HG02852 (cell line): Measurements from ENCODE around the gene CD93.

ENCODE experiments used
- ATAC-seq: cut with Tn5 transposase; IDR thresholded peaks from one replicate; pipeline ENCODE4 v1.9.1; 2021; ENCODE audit warnings: mild to moderate bottlenecking, moderate library complexity; ENCODE audit not compliant: unreplicated experiment

CD93 gene, protein sequence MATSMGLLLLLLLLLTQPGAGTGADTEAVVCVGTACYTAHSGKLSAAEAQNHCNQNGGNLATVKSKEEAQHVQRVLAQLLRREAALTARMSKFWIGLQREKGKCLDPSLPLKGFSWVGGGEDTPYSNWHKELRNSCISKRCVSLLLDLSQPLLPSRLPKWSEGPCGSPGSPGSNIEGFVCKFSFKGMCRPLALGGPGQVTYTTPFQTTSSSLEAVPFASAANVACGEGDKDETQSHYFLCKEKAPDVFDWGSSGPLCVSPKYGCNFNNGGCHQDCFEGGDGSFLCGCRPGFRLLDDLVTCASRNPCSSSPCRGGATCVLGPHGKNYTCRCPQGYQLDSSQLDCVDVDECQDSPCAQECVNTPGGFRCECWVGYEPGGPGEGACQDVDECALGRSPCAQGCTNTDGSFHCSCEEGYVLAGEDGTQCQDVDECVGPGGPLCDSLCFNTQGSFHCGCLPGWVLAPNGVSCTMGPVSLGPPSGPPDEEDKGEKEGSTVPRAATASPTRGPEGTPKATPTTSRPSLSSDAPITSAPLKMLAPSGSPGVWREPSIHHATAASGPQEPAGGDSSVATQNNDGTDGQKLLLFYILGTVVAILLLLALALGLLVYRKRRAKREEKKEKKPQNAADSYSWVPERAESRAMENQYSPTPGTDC

DNA sequence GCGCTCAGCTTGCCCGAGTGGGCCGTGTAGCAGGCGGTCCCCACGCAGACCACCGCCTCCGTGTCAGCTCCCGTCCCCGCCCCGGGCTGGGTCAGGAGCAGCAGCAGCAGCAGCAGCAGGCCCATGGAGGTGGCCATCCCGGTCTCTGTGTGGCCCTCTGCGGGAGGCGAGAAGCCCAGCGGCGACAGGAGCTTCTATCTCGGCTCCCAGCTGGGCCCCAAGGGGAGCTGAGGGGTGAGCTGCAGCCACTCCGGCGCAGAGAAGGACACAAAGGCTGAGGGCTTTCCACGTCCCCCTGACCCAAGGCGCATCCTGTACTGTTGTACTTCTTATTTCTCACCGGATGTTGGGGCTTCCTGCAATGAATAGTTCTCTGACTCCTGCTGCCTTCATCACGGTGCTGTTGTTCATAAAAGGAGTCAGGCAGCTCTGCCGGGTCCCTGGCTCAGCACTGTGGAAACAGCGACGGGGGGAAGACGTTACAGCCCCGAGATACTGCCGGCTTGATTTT, at the start of gene CD93:
Gene CD93 (minus strand): TSS at position 269 of the 511 bp plus-strand sequence. CDS start 132 bp downstream, at position 137.
- no peak for ATAC-seq

DNA sequence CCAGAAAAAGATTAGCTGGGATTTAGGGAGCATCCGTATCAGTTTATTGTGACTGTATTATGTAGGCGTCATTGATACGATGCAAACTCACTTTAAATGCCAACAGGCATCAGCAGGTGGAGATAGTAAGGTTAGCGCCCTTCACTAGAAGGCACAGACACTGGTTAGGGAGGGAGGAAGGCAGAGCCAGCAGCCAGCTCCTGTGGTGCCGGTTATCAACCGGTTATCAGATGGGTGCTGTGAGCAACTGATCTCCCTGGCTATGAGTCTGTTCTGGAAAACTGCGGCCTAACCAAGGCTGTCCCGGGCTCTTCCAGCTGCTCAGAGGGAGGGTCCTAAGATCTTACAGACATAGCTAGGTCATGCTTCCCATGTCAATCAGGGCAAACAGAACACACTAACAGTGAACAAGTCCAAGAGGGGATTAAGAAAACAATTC, 47.5 kb upstream of the CD93 start:
- no peak for ATAC-seq

DNA sequence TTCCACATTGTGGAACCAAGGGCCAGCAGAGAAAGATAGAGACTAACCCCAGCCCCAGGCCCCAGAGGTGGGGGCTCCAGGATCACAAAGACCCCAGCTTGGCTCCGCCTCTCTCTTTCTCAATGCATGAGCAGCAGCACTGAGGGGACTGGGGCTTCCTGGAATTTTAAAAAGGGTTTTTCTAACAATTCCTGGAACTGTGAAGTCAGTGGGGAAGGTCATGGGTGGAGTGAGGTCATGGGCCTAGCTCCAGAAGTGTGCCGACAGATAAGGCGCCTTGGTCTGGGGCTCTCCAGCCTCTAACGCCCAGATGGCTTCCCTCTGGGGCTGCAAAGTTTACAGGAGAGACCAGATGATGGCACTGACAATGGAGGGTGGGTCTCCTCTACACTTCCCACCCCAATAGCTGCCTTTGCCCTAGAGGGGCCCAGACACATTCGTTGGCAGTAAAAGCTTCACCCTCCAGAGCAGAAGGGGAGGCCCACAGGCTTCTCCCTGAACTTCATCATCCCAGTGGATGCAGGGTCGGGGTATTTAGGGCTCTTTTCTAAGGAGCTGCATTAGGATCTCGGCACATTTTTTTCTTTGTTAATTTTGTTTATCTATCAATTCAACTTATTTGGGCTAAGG, 46.9 kb upstream of the CD93 start:
- no peak for ATAC-seq

DNA sequence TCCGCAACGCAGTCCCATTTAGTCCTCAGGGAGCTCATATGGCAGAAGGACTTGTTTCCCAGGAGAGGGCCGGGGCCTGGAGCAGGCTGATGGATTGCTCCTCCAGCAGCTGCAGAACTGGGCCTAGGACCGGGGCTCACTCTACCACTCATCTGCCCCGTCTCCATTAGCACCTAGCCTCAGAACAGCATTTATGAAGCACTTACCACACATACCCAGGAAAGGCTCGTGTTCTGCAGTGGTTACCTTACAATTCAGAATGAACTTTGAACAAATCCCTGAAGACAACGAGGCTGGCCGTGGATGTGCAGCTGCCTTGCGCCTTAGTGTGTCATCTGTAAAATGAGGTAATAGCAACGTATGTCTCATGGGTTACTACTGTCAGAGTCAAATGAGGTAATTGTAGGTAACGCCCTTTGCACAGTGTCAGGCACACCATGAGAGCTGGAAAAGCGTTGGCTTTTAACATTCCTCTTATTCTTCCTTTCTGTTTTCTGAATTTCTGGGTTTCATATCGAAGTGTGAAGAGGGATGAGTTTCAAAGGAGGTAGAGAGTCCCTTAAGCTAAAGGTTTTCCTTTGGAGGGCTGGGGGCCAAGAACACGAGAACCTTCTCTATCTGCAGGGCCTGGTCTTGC, 46.3 kb upstream of the CD93 start:
- ATAC-seq, result no peak

DNA sequence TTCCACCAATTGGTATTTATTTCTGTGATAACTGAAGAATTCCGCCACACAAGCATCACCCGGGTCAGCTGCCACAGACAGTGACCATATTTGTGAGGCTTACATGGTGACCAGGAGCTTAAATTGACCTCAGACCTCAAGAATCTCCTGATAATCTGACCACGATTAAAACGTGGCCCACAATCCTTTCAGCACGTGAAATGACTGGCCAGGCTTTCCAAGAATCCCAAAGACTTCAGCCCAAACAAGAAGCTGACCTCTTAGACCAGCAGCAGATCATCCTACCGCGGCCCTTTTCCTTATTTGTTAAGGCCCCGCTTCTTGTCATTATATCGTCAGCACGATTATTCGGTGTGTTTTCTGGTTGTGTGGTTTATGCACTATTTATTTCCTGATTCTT, 45.6 kb upstream of the CD93 start:
- no peak for ATAC-seq

DNA sequence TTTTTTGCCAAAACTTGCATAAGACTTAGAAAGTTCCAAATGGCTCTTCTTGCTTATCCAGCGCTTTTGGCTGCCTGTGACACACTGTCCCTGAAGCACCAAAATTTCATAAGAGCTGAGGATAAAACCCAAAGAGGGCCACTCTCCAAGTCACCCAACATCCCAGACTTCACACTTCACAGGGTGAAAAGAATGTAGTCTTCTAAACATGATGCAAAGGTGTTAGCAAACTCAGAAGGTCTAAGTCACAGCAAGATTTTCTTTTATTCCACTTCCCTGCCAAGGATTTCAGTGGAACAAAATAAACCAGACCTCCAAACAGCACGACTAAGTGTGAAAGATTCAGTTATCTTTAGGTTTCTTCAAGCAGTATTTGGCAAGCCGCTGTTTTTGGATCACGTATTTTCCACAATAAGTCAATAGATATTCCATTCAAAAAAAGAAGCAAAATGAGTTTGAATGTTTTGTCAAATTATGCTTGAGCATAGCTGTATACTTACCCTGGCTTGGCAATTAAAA, 44.6 kb upstream of the CD93 start:
- no peak for ATAC-seq

DNA sequence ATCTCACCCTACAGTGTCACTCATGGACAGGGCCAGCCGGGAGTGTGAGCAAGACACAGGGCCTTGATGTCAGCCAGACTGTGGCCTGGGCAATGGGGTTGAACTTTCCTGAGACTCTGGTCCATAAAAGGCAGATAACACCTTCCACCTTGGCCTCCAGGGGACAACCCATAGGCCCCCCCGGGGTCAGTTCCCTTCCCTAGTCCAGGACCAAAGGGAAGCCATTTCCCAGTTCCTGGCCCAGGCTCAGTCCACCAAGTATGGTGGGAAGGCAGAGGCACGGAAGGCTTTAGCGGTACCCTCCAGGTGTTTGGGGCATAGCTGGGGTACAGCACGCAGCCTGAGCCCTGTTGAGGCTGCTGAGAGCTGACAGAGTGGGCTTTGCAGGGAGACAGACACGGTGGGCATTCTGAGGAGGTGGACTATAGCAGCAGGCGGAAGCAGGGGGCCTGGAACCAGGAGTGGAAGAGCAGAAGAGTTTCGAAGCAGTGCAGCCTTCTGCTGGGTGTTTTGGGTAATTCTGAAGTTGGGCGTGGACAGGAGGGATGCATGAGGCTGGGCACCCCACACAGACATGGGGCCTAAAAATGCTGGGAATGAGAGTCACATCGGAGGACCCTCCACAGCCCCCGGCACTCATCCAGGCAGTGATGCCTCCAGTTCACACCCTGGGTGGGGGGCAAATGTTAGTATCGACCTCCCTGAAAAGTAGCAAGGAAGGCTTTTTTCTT, 43.9 kb upstream of the CD93 start:
- ATAC-seq, result no peak

DNA sequence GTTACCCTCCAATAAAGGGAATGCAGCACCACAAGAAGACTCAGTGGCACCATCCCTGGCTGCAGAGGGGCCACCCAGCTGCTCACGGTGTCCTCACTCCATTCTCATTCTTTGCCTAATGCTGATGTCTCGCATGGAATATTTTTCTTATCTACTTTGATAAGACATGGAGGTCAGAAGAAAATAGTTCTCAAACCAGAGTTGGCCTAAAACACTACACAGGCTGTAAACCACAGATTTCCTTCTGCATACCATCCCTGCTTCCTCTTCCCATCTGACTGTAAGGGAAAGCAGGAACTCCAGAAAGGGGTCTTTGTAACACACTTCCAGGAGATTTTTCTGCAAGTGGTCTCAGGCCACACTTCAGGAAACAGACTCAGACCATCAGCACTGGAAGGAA, 43.1 kb upstream of the CD93 start:
- no peak for ATAC-seq

DNA sequence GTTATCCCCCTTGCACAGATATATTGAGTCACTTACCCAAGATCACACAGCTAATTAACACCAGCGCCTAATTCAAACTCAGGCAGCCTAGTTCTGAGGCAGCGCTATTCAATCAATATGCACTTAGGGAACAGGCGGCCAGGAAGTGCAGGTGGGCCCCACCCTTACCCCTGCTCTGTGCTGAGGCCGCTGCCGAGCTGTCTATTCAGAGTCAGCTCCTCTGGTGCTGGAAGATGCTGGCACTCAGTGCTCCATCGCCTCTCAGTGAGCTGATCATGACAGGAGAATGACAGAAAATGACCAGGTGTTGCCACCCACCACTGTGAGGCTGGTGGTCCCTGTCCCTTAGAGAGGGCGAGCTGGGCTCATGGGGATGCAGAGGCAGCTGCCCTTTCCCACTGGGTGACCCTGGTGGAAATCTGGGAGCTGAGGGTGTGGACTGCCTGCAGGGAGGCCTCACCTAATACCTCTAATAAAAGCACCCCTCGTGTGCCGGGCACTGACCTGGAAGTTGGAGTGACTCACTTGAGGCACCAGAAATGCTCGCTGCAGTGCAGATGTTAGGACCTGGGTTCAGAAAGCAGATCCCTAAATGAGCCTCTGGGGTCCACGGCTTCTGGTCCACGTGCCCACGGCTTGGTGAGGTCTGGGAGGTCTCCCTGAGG, 42.5 kb upstream of the CD93 start:
- ATAC-seq, result no peak

DNA sequence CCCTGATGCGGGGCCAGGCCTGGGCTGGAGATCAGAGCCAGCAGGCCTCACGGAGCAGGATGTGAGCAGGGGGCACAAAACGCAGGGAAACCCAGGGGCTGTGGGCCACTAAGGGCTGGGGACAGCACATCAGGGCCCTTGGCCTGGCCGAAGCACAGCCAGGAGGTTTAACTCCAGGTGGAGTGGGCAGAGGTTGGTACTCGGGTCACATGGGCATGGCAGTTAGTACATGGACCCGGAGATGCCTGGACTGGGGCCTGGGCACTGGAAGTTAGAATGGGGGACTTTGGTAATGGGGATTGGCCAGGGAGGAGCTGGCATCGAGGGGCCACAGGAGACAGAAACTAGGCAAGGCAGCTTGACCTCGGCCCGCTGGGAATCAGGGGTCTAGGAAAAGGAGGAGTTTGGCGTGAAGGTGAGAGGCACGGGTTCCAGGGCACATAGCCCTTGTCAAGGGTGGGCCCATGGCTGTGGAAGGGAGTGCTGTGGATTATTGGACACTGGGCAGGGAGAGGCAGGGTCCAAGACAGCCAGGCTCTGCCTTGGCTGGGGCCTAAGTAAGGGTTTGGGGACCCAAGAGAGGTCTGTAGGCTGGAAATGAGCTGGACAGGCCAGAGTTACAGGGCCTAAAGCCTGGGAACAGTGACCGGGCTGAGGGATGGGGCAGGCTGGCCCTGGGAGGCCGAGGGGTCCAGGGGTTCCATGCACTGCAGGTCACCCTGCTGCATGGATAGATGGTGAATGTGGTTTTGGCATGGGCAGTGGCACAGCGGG, 41.6 kb upstream of the CD93 start:
- no peak for ATAC-seq

DNA sequence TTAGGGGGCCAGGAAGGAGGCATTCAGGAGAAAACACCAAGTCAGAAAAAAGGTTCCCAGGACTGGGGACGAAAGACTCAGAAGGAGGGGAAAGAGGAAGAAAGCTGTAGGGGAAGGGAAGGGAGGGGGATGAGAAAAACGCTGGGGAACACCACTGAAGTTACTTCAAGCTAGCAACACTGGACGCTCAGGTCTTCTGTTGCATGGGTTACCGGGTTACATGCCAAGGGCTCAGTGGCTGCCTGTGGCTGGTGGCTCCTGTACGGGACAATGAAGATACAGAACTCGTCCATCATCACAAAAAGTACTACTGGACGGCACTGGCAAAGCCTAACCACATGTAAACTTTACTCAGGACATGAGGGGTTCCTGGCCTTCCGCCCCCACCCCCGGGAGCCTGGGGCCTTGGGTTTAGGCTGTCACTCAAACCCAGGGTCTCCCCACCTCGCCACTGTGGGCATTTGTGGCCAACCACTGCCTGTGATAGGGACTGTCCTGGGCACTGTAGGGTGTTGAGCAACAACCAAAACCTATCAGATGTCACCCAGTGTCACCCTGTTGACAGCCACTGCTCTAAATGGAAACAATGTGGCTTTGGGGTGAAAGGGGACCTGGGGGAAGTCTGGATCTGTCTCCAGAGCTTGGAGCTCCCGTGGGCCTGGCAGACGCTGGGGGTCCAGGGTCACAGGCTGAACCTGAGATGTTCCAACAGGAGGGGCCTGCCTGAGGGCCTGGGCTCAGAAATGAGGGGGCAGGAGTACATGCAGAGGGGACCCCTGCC, 40.3 kb upstream of the CD93 start:
- ATAC-seq, result no peak

DNA sequence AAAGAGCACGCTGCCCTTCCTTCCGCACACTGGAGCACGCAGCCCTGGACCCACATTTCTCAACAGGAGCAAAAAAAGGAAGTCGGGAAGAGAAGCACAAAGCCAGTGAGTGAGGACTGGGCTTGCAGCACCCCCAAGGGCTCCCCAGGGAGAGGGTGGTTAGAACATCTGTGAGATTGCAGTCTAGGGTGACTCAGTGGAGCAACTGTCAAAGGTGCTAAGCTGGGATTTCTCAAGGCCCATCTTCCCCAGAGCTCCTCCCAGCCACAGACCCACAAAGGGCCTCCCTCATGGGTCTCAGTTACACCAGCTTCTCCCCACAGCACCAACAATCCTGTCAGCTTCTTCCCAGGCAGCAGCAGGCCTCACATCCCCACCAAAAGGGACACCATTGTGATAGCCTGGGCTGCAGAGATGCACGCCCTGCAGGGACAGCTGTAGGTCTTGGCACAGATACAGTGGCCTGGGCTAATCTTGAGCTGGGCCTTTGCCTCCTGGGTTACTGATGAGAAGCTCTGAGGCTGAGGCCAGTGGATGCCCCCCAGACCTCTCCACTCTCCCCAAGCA, 39.6 kb upstream of the CD93 start:
- ATAC-seq, result no peak

DNA sequence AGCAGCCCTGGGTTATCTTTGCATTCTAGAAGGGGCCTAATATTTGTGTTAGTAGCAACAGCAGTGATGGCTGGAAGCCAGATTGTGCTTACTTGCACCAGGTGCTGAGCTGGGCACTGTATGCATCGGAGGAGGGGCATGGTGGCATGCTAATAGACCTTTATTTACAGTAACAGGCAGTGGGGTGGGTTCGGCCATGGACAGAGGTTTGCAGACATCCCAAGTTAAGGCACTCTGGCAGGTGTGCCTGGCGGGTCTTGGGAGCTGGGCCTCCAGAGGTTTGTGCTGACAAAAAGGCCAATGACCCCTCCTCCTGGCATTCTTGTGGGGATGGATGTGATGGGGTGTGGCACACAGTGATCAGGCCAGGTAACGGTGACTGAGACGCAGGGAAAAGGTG, 39.0 kb upstream of the CD93 start:
- ATAC-seq, result no peak

DNA sequence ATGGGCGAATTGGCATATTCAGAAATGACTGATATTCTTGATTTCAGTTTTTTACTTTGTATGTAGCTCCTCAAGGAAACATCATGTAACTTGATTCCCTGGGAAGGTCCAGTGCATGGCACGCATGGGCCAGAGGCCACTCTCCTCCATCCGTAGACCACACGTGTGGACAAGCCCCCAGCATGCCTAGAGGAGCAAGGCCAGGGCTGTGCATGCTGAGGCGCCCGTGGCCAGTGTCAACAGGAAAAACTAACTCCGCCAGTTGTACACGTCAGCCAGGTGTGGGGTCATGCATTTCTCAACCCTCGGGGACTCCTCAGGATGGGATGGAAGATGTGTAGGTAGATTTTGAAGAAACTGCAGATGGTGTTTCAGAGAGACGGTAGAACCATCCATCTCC, 37.8 kb upstream of the CD93 start:
- no peak for ATAC-seq

DNA sequence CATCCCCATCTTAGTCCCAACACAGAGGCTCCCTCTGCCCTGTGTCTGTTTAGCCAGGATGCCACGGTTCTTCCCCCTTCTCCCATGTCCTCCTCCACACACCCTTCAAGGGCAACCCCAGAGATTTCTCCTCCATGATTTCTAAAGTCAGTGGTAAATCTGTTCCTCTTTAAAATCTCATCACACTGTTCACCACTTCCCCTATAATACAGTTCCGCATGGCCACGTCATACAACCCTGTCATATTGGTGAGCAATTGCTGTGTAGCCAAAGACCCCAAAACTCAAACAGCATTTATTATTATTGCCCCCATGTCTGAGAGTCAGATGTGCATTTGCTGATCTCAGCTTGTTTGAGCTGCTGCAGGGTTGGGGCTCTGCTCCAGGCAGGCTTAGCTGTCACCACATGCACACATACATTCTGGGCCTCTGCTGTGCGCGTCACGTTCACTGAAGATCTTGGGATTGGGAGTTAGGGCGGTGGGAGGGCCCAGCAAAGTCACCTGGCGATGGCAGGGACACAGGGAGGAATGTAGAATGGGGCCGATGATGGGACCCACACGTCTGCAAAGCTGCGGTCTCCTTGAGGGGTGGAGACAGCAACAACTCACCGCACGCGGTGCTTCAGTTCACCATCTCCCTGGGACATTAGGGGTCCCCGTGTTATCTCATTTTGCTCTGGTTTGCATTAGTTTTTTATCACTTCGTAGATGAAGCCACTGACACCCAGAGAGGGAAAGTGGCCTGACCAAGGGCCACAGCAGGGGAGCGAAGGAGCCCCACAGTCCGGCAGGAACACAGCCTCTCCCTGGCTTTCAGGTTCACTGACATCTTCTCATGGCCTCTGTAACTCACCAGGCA, 36.9 kb upstream of the CD93 start:
- no peak for ATAC-seq

DNA sequence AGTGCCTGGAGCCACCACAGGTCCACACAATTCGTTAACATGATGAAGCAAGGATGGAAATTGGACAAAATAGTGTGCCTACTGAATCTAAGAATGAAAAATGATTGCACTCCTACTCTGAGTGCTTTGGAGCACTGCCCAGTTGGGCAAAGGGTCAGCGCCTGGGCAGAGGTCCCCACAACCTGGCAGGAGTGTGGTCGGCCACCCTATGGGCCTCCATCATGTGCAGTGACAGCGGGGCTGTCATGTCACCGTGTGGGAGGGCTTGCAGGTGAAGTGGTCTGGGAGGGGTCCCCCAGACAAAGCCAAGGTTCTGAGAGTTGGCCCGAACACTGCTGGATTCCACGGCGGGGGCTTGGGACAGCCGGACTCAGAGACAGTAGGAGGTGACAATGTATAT, 36.2 kb upstream of the CD93 start:
- ATAC-seq, result no peak

DNA sequence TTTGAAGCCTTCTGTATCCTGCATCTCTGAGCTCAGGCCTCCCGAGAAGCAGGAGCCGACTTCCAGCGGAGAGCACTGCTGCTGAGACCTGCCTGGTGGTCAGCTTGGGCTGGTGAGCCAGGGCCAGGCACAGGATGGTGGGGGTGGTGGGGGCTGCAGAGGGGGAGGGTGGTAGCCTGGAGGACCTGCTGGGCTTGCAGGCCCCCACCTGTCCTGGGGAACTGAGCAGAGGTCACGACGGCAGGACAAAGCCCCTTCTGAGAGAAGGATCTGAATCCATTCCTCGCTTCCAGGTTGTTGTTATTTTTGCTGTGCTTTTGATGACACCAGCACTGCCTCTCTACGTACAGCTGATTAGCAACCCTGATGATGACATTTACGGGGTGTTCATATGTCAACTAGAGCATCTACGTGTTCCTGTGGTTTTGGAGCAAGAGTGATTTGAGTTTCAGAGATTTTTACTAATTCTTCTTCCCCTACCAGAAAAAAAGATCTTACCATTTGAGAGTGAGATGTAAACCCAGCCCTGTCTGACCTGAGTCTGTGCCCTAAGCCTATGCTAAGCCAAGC, 35.7 kb upstream of the CD93 start:
- no peak for ATAC-seq
